NCI-H146 treated with DMSO at 0.1 percent for 48 hours (cell line): ENCODE data around the gene FASN.

Experiments used
- DNase-seq: peaks from one replicate; lab custom pipeline; 2025; ENCODE audit not compliant: unreplicated experiment; lab: John Stamatoyannopoulos, UW

Gene FASN

GRCh38 chr17:82059272-82060000 lies 38.6 kb downstream of the FASN start:
- DNase-seq: no peak

DNA sequence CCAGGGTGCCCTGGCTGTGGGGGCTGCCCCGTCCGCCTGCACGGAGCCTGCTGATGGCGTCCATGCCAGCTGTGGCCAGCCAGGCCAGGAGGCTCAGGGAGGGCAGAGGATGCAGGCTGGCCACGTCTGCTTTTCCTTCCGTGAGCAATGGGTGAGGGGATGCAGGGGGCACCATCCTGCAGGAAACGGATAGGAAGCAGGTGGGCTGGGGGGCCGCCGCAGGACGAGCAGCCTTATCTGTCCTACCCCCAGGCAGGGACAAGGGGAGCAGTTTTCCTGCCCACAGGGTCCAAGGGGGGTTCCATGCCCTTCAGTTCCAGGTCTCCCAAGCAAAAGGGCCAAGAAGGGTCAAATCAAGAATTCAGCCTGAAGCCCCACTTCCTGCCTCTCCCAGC lies 39.2 kb downstream of the FASN start:
- DNase-seq: no peak

DNA sequence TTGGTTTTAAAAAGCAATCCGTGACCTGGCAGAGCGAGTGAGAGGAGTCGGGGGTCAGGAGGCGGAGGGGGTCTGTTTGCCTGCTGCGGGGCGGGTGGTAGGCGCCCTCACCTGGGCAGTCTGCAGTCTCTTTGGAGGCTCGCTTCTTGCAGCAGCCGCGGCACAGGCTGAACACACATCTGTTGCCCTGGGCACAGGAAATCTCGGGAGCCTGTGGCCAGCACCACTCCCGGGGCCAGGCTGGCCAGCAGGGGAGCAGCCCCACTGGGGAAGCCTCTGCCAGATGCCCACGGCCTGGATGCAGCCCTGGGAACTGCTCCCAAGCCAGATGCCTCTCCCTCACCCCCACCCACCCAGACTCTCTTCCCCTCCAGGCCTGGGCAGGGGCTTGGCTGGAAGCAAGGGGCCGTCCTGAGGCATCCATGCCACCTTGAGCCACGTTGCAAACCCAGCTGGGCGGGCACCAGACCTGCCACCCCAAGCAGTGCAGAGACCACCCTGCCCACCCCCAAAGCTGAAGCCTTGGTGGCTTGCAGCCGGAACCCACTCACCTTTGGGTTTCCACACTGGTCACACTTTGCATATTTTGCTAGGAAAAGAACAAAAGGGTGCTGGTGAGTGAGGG lies 39.7 kb downstream of the FASN start:
- DNase-seq: no peak

DNA sequence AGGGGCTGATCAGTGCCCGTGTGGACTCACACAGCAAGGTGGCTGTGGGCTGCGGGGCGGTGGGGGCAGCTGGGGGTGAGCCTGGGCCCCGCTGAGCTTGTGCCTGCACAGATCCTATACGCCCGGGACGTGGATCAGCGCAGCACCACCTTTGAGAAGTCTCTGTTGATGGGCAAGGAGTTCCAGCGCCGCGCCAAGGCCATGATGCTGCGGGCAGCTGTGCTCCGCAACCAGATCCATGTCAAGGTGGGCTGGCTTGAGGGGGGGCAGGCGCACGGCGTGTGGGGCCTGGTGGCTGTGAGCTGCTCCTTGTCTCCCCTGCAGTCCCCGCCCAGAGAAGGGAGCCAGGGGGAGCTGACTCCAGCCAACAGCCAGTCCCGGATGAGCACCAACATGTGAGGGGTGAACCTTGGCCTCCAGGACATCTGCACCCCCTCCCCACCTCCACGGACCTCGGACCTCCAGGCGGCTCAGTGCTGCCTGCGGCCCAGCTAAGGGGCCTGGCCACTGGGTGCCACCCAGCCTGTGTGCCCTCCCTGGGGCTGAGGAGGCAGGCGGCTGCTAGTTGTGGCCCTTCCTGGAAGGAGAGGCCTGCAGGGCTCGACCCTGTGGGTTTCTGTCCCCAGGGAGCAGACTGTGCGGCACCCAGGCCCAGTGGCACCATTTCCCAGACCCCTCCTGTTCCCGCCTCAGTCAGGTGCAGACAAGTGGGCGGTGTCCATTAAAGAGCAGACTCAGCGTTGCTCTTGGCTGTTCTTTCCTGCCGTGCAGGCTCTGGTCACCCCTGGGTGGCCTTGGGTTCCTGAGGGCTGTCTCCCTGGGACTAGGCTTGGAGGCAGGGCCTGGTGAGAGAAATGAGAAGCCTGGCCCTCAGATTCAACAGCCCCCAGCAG lies 41.1 kb downstream of the FASN start:
- DNase-seq: no peak

DNA sequence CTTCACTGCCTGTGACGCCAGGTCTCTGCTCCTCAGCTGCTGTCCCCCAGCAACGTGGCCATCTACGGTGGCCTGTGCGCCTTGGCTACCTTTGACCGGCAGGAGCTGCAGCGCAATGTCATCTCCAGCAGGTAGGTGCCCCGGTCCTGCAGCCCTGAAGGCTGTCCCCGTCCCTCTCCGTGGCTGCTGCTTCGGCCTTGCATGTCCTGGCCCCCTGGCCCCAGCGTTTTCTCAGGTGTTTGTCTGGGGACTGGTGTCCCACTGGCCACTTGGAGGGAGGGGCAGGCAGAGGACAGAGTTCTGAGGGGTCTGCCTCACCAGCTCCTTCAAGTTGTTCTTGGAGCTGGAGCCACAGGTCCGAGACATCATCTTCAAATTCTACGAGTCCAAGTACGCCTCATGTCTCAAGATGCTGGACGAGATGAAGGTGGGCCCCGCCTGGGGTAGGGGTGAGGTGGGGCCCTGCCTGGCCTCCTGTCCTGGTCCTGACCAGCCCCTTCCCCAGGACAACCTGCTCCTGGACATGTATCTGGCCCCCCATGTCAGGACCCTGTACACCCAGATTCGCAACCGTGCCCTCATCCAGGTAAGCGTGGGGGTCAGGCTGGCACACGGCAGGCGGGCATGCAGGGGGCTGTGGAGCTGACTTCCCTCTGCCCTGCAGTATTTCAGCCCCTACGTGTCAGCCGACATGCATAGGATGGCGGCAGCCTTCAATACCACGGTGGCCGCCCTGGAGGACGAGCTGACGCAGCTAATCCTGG lies 41.9 kb downstream of the FASN start:
- DNase-seq: no peak

DNA sequence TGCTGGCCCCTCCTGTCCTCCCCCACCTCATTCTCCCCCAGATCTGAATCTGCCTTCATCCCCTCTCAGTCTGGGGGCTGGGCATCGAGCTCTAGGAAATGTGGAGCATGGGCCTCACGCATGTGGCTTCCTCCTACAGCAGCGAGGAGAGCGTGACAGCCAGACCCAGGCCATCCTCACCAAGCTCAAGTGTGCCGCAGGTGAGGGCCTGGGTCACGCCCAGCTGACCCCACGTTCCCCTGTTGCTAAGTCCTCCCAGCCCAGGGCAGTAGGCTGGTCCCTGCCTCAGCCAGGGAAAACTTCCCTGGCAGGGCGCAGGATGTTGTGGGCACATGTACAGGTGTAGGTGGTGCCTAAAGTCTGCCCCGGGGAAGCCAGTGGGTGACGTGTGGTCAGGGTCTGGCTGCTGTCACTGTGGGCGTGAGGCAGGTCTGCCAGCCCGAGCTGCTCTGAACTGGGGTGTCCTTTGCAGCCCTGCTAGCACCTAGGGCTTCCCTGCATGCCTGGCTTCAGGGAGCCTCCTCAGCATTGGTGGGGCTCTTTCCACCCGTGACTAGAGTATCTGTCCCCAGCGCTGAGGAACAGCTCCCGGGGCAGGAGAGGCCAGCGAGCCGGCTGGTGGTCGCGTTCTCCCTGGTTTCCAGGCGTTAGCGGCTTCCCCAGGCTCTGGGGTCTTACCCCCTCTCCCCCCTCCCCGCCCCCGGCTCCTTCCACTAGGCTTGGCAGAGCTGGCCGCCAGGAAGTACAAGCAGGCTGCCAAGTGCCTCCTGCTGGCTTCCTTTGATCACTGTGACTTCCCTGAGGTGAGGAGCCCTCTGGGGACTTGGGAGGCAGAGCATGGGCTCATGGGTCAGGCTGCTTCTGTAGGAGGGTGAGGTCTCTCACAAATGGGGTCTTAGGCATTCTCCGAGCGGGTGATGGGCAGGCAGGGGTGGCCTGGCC lies 42.7 kb downstream of the FASN start:
- DNase-seq: no peak

GRCh38 chr17:82054351-82055022 lies 43.5 kb downstream of the FASN start:
- no peak for DNase-seq

DNA sequence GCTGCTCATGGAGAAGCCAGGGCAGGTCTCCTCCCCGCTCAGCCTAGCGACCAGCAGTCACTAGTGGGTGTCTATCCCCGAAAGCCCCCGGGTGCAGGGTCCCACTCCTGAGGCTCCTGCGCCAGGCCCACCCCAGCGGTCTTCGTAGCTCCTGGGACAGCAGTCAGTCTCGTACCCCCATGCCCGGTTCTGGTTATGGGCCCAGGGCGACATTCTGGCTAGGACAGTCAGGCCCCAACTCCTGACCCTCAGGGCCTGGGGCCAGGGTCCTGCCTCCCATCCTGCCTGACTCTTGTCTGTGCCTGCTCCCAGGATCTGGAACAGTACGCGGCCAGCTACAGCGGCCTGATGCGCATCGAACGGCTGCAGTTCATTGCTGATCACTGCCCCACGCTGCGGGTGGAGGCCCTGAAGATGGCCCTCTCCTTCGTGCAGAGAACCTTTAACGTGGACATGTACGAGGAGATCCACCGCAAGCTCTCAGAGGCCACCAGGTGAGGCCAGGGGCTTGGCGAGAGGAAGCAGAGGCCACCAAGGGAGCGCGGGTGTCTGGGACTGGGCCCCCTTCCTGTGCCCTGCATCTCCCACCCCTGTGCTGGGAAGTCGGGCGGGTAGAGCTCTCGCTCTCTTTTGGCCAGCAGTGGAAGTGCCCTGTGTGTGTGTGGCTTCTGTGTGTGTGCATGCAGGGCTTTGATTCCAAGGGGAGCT lies 44.3 kb downstream of the FASN start:
- DNase-seq: no peak

DNA sequence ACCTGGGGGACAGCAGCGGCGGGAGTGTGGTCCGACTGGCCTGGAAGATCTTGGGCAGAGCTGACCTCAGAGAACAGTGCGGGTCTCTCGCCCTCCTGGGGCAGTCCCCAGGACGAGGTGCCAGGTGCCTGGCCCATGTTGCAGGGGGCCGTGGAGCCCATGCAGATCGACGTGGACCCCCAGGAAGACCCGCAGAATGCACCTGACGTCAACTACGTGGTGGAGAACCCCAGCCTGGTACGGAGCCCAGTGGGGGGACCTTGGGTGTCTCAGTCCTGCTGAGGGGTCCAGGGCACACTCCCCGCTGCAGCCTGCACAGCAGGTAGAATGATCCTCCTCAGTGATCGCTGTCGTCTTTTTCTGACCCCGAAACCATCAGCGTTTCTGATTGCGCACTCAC lies 44.9 kb downstream of the FASN start:
- no peak for DNase-seq

DNA sequence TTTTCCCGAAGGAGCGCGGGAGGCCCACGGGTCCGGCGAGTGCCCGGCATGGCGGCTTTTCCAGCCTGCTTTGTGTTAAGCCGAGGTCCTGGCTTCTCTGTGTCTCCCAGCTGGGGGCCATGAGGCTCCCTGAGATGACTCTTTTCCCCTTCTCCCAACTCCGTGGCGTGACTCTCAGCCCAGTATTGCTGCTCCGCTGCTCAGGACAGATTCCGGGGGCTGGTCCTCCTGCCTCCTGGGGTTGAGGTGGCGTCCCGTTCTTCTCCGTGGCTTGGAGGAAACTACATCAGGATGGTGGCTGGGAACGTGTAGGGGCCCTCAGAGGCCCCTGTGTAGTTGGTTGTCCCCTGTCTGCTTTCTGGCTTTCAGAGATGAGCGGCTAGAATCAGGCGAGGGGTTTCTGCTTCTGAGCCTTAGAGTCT lies 45.4 kb downstream of the FASN start:
- DNase-seq: no peak

DNA sequence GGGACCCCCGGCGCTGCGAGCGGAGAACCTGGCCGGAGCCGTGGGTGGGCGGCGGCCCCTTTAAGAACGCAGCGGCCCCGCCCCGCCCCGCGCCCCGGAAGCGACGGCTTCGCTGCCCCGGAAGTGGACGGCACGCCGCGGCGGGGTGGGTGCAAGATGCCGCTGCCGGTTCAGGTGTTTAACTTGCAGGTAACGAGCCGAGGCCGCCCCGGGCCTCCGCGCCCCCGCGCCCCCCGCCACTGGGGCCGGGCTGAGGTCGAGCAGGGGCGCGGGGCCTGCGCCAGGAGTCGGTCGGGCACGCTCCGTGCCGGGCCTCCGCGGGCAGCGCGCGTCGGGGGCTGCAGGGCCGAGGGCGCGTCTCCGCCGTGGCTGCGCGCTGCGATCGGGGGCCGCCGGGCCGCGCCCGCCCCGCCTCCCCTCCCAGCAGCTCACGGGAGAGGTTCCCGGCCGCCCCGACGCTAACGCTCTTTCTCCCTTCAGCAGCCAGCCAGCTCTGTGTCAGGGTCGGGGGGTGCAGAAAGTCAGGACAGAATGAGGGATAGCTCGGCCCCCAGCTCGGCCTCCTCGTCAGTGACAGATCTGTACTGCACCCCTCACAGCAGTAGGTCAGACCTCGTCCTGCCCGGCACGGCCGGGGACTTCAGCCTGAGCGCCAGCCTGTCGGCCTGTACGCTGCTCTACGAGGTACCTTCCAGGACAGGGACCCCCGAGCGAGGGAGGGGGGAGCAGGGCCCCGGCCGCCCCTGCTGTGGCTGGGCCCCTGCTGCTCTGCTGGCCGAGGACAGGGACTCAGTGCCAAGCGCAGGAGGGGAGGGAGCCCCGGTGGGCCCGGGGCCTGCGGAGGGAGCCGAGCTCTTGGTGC lies 46.0 kb downstream of the FASN start, which contains the start of the genes GPS1 and RFNG:
TSS of gene GPS1 (plus strand) at position 123 of the 862 bp plus-strand sequence. CDS start at position 157, 34 bp downstream.
TSS of gene RFNG (minus strand) at position 36 of the 862 bp plus-strand sequence. CDS start 45 bp downstream, outside the sequence.
- peak; percentile 14 for DNase-seq

GRCh38 chr17:82050761-82051641 lies 47.0 kb downstream of the FASN start:
- DNase-seq: no peak

DNA sequence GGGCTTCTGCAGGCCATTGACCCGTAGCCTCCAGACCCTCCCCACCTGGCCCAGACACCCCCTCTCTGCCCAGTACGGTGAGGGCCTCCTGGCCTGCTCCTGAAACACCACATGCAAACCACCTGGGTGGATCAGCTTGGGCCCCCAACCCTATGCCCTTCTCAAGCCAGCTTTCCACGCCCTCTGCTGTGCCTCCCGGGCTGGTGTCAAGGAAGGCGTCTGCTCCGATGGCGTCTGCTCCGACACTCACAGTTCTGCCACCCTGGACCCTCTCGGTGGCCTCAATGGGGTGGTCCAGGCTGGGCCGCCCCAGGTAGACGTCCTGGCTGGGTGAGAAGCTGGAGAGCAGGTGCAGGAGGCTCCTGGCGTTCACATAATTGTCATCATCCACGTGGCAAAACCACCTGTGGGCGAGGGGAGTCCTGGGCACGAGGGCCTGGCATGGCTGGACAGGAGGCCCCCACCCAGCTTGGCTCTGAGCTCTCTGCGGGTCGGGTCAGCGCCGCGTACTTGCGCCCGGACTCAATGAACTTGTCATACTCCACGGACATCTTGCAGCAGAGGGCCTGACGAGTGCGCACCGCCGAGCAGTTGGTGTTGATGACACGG lies 47.8 kb downstream of the FASN start:
- DNase-seq: no peak

DNA sequence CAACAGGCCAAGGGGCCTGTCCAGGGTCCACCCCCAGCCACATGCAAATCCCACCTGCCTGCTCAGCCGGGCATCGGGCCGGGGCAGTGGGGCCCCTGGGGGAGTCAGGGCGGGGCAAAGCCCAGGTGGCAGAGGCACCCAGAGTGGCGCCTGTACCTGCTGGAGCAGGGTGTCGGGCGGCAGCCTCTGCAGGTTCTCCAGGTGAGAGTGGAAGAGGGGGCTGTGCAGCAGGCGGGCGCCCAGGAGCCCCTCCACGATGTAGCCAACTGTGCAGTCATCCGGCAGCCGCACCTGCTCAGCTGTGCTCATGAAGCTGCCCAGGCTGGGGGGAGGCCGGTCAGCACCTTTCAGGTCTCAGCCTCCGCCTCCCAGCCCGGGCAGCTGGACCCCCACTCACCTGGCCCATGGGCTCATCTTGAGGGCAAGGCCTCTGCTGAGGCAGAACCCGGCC lies 48.5 kb downstream of the FASN start:
- no peak for DNase-seq

DNA sequence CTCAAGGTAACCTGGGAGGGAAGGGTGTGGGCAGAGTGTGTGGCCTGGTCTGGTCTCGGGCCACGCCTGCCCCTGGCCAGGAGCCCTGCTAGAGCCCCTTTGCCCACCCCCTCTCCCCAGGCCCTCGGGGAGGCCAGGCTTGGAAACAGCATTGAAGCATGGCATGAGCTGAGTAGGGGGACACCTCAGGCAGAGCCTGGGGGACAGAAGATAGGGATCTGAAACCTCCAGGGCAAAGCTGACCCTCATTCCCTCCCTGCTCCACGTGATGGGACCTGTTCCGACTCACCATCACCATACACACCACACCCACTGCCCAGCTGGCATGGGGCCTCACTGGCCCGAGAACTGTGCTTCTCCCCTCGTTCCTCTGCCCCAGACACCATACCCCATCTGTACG lies 48.9 kb downstream of the FASN start:
- DNase-seq: no peak

GRCh38 chr17:82048571-82048971 lies 49.5 kb downstream of the FASN start:
- DNase-seq: no peak
